ENCODE results near the gene ENDOV. TPM values are rescaled to one million over a fixed set of nuclear protein-coding genes. Genes with fewer than 3 reads are reported as not detected.

The ENDOV gene
- total and polyA plus RNA-seq, 2 of the 13 experiments (the other 11 are each of a cell fraction or from before 2014, with no cell fraction given) = 15.1 to 17.1 TPM

GRCh38 chr17:80485846-80486245 lies 70.9 kb downstream of the ENDOV start (continued):
- no peak for TF ChIP-seq RERE (CRISPR knock-in tag; IDR thresholded peaks at IDR 0.05; ENCODE audit: low read depth)
- no peak for TF ChIP-seq SP2 (CRISPR knock-in tag; IDR thresholded peaks at IDR 0.05)
- no peak for TF ChIP-seq ZNF75D (CRISPR knock-in tag; IDR thresholded peaks at IDR 0.05; ENCODE audit: borderline replicate concordance)

DNA sequence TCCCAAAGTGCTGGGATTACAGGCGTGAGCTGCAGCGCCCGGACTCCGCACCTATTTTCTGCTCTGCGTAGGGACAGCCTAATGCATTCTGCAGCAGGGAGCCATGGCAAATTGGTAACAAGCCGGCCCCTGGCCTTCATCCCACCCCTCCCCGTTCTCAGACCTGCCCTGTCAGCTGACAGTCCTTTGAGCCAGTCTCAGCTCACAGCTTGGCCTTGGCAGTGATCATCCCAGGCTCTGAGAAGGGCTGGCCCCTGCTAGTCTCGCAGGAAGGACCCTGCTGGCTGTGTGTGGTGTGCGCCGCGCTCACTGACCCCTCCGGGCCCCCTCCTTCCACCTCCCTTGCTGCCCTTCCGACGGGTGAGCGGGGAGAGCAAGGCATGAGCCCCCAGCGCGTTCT lies 71.7 kb downstream of the ENDOV start:
- Histone ChIP-seq H3K9ac (ENCODE audit: insufficient read depth, low read depth, low read length) (no peak overlapping the region), H2AFZ (ENCODE audit: low read length) (no peak overlapping the region), H3K4me3 (replicated peaks in 1 of 3; ENCODE audit: insufficient read depth in 1 of 3, low read depth in 2 of 3, low read length in 3 of 3) (no peak overlapping the region), H3K79me2 (ENCODE audit: insufficient read depth, low read length) (no peaks in the 10 kb centered on the region), H4K20me1 (ENCODE audit: insufficient read depth, low read length) (no peaks in the 10 kb centered on the region), H3K36me3 (replicated peaks in 1 of 2; ENCODE audit: control insufficient read depth in 1 of 2, insufficient read depth in 2 of 2, low read length in 2 of 2) (no peaks in the 10 kb centered on the region), H3K27ac (ENCODE audit: extremely low read length, insufficient read depth, low read length) (no peak overlapping the region), H3K4me2 (ENCODE audit: low read depth, low read length) (no peak overlapping the region), H3K9me3 (ENCODE audit: low read length) (no peaks in the 10 kb centered on the region), H3K27me3 (ENCODE audit: control insufficient read depth in 1 of 2, insufficient read depth in 2 of 2, low read length in 2 of 2) (peaks cover 13 to 65% of the 10 kb centered on the region in 2 experiments), H3K4me1 (ENCODE audit: insufficient read depth, low read length) (peaks cover 11% of the 10 kb centered on the region)
- no peak for TF ChIP-seq ZC3H4 (CRISPR knock-in tag; IDR thresholded peaks at IDR 0.05; ENCODE audit: borderline replicate concordance)
- TF ChIP-seq CREB3 (CRISPR knock-in tag; IDR thresholded peaks at IDR 0.05) = no peak
- TF ChIP-seq ZNF446 (CRISPR knock-in tag; IDR thresholded peaks at IDR 0.05) = no peak
- ChIA-PET POLR2A (interaction anchor here (1.1 kb wide), 1 partner anchor 32 kb away, joined by 3 read pairs; no protein-coding TSS in a partner anchor), CTCF (ENCODE audit: low intra/inter-chr PET ratio, low total read pairs) (no interaction called here)
- FAIRE-seq (no peak), DNase-seq (ENCODE audit: low spot score) (no peak), ATAC-seq (no peak)
- WGBS (ENCODE audit: low lambda C conversion rate) = 25% methylated on average over 17 of the region's 17 CpGs
- in situ Hi-C loops (cut with HindIII; ENCODE audit: extremely low pct_ligation_motif_present, low pct_unique_long_range_greater_than_20kb) = no loop called here
- intact Hi-C loops (cut with micrococcal nuclease; ENCODE audit: unreplicated experiment) = no loop called here
- BruUV-seq (replicated peaks) = no TSS peak
